D341Med (cell line): ENCODE results near the gene HES7.
A peak's percentile ranks its signal among the peaks of the same experiment; 100 is the strongest.
"Not testable (repeated sequence)": the region's sequence is repeated elsewhere in the genome, so short reads cannot be mapped to it uniquely, and the experiment has no call there.

Source experiments
- DNase-seq: peaks from one replicate; pipeline ENCODE4 v3.0.0; 2012; ENCODE audit warnings: low spot score

Gene HES7

DNA sequence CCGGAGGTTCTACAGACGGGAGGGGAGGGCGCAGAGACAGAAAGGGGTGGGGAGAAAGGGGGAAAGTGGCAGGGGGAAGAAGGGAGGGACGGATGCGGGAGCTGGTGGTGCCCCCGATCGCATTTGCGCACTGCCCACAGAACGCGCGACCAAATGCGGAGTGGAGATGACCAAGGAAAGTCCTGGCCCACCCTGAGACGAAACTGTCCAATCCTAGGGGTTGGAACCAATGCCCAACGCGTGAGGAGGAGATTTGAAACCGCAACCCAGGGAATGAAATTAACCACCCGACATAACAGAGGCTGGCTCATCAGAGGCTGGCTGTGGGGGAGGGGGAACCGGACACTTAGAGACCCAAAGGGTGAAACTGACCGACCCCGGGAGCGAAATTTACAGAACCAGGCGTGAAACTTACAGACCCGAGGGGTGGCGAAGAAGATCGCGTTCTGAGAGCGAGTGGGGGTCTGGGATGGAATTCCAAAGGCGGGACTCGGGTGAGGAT, 1.4 kb downstream of the HES7 start:
- DNase-seq, result no peak

DNA sequence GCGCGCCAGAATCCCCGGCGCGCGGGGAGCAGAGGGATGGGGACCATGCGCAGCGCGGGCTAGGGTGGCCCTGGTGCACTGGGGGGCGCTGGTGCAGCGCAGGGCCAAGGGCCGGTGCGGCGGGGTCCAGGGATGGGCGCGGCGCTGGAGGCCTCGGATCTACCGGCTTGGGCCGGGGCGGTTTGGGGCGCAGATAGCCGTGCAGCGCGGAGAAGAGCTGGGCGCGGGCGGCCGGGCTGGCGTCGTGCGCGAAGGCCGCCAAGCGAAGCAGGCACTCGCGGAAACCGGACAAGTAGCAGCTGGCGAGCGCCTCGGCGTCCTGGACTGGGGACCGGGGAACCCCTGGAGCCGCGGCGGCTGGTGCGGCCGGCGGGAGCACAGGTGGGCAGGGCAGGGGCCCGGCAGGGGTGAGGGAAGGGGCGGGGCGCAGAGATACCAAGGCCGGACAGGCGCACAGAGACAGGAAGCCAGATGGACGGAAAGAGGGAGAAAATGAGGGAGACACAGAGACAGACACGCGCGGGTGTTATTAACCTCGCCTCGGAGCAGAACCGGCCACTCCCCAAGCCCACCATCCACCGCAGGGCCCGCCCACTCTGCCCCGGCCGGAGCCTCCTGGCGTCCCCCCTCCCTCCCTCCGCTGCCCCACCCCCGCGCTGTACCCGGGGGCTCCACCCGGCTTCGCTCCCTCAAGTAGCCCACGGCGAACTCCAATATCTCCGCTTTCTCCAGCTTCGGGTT, 2.1 kb downstream of the HES7 start:
- peak; percentile 71 for DNase-seq

DNA sequence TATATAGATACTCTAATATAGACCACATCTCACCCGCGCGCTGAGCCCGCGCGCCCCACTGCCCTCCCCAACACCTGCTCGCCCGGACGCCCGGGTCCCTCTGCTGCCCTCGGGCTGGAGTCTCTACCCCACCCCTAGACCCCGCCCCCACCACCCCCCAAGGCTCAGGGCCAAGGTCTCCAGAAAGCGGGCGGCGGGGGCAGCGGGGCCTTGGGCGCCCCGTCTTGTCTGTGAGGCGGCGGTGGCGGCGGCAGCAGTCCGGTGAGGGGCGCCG, 2.6 kb downstream of the HES7 start:
- DNase-seq, result no peak

DNA sequence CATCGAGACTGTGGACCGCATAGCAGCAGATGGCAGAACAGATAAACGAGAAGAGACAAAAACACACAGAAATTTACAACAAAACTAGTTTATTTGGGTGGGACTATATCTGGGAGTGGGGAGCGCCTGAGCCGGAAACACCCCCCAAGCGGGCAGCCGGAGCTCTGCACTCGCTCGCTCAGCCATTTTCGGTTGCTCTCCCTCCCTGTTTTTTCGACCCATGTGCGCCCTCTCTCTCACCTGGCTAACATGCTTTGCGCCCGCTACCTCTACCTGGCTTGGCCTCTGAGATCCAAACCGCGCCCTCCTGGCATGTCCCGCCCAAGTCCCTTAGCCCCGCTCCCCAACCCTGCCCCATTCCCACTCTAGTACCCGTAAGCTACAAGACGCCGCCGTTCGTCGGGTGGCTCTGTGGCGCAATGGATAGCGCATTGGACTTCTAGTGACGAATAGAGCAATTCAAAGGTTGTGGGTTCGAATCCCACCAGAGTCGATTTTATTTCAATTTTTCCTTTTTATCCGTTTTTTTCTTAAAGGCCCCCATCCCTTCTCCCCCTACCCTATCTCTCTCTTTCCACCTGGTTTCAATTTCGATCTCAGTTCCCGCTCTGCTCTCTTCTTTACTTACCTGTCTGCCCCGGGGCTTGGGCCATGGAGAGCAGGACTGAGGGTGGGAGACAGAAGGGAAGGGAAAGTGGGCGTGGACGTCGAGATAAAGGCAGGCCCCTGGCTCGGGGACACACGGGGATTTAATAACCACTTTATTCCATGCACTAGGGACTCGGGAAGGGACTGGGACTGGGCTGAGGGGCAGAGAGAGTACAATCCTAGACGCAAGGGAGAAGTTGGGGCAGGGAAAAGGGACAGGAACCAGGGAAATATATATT, 3.1 kb downstream of the HES7 start:
- DNase-seq, result peak; percentile 55

DNA sequence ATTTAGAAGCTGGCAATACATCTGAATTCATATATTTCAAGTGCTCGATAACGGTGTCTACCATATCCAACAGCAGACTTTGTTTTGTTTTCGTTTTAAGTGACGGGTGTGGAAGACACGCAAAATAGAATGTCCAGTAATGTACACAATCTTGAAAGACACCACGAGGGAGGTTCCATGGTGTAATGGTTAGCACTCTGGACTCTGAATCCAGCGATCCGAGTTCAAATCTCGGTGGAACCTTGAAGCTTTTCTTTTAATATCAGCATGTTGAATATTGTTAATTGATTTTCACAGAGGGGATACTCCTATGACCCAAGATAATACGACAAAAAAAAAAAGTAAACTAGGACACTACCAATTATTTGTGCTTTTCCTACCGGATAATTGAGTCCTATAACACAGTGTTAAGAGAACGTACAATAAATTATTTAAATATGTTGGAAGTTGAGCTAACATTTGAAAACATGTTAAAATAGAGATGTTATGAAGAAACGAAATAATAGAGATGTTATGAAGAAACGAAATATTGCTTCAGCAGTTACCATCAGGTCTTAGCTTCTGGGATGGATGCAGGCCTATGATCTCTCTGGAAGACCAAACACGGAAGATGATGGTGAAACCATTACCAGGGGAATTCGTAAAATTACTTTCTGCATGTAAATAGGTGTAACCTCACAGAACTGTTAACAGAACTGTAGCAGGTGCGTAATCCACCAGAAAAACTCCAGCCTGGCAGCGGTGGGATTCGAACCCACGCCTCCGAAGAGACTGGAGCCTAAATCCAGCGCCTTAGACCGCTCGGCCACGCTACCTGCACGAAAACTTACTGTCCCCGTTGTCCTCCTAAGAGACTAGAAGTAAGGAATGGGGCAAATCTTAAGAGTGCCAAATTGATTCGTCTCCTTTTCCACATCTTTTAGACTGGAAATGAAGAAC, 4.1 kb downstream of the HES7 start:
- no peak for DNase-seq

DNA sequence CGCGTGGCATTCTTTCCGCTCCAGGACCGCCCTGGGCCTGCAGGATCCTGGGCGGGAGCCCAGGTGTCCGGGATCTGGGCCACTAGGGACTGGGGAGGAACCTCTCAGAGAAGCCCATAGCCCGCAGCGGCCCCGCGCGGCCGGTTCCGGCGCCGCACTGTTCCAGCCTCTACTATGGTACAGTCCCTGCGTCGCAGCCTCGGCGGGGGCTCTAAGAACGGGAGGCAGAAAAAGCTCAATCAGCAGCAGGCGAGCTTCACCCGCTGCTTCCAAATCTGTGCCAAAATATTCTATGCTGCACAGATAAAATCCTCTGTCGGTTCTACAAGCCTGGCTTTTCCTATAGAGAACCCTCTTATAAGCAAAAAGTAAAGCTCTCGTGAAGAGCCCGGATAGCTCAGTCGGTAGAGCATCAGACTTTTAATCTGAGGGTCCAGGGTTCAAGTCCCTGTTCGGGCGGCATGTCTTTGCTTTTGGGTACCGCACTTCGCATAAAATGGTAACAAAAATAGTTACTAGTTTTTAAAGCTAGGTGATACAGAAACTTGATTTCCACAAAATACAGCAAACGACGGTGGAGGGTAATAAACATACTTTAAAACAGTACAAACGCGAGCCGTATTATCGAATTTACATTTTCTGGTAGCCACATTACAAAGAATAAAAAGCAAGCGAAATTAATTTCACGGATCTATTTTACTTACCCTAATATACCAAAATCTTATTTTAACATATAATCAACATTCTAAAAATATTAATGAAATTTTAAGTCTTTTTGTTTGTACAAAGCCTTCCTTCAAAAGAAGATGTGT, 4.9 kb downstream of the HES7 start:
- peak; percentile 83 for DNase-seq

DNA sequence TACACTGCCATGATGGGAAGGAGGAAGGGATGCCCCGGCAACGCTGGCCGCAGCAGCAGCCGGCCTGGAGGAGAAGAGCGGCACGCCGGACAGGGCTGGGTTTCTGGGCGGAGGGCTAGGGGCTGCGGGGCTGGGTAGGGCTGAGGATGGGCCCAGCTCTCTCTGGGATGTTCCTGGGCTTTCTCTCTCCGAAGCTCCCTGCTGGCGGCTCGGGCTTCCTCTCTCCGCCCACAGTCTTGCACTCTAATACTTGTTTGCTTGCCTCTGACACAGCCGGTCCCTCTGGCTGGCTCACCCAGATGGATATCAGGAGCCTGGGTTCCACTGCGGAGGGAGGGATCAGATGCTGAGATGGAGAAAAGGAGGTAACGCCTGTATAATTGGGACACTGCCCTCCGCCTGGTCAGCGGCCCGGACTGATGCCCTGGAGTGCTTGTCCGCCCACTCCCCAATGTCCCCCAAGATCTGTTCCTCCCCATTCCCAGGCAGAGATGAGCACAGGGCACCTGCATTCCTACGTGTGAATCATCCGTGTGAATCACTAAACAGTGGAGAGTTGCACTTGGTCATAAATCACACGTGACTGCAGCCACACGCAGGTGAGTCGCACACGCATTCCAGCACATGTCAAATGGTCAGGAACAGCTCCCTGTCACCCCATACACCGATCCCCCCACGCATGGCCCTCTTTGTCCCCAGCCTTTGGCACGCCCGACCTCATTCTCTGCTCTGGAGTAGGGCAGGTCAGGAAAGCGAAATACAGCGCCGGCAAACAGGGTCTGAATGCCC, 5.7 kb downstream of the HES7 start, which contains the start of gene ALOXE3:
Gene ALOXE3, minus strand, starts transcription at position 535 of the 789 bp plus-strand sequence. Its CDS starts 524 bp downstream, at position 11.
- DNase-seq, result no peak

DNA sequence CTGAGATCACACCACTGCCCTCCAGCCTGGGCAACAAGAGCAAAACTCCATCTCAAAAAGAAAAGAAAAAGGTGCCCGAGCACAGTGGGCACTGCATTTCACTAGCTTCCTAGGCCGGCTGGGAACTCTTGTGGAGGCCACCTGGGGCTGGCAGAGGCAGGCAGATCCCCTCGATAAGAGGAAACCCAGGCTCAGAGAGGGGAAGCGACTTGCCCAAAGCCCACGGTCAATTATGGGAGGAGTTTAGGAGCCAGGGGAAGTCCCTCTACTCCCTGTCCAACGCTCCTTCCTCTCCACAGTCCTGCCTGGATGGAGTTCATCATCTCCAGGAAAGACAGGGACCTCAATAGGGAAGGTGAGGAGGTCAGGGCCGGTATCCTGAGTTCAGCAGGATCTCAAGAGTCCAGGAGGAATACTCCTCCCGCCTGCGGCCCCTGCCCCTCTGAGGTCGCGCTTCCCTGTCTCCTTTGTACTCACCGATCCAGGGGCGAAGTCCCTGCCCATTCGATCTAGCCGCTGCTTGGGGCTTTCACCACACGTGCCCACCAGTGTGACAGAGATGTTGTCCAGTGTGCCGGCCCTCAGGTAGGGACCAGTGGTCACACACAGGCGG, 6.4 kb downstream of the HES7 start:
- DNase-seq, result no peak

DNA sequence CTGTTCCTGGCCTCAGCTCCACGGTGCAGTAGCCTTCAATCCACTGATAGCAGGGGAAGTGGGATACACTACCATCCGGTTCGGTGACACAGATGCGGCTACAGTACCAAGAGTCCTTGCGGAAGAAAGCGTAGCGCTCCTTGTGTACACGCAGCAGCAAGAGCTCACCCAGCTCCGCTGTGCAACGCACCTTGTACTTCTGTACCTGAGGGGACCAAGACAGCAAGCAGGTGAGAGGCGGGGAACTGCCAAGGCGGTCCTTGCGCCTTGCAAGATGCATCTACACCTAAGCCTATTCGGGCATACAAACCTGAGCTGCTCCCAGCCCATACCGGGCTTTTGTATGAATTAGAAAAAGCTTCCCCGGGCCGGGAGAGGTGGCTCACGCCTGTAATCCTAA, 7.1 kb downstream of the HES7 start:
- no peak for DNase-seq

DNA sequence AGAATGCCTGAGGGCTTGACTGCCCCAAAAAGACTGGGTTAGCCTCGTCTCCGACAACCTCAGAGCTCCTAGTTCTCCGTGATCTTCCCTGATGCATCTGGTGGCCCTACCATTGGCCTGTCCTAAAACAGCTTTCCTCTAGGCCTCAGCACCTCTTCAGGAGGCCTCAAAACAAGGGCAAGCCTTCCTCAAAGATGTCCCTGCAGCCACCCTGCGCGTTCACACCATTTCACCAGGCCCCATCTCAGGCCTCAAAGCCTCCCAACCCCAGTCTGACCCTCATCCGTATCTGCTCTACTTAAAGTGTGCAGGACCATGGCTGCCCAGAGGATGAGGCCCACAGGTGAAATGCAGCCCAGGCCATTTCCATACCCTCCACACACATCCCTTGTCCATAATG, 13.0 kb downstream of the HES7 start:
- DNase-seq, result no peak

DNA sequence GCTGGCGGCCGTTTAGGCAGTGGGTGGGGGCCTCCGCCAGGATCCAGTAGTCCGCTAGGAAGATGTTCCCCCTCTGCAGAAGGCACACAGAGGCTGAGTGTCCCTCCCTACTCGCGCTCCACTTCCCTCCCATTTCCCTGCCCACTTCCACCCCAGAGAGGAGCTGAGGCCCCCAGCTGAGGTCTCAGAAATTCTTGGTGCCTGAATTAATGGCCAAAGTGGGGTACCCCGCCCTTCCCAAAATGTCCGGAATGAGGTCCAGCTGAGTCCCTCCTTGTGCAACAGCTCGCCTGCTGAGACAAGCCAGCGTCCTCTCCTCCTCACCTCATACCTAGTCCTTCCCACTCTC, 13.5 kb downstream of the HES7 start:
- no peak for DNase-seq

DNA sequence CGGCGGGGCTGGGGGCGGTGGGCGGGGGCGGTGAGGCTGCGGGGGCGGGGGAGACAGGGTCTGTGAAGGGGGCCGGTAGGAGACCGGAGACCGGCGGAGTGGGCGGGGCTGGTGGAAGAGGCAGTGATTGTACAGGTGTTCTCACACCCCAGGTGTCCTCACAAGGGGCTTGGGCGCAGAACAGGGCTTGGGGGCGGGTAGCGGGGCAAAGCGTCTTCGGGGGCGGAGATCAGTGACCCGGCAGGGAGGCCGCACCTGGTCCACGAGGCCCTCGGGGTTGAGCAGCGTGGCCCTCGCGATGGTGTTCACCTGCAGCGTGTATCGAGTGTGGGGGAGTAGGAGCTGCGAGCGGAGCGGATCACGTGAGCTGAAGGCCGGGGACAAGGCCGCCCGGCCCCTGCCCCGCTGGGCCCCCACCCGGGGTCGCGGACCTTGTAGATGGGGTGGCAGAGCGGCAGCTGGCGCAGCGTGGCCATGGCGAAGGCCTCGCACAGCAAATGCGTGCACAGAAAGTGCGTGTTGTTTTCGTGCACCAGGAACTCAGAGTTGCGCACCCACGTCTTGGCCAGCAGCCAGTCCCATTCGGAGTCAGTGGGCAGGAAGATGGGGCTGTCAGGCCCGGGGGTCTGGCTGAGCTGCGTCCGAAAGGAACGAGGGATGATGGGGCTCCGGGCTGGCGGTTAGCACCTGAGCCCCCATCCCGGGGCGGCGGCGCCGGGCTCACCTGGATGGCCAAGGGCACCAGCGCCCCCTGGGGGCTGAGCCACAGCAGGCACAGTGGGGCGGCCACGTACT, 14.0 kb downstream of the HES7 start:
- DNase-seq, result peak; percentile 80

DNA sequence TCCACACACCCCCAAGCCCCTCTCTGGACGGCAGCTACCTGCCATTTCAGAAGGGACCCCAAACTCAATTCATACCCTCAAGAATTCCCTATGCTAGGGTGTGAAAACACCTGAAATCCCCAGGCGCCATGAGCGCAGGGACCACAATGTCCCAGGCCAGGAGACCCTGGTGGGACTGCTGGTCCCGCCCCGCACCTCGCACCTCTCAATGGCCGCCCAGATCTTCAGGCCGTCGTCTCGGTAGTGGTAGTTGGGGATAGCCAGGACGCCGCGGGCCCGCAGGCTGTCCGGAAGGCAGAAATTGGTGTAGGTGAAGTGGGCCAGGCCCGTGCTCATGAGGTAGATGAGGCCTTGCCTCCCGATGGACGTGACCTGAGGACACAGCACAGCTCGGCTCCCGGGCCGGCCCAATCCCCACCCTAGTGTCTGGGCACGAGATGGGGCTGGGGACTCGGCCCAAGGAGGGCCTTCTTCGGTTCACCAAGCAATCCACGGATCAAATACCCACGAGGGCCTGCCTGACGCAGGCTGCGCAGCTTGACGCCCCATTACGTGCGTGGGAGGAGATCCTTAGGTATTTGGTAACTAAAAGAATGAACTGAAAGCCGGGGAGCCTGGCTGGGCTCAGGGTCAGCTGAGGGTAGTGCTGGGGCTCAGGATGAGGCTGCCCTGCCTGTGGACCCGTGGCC, 14.8 kb downstream of the HES7 start:
- no peak for DNase-seq

DNA sequence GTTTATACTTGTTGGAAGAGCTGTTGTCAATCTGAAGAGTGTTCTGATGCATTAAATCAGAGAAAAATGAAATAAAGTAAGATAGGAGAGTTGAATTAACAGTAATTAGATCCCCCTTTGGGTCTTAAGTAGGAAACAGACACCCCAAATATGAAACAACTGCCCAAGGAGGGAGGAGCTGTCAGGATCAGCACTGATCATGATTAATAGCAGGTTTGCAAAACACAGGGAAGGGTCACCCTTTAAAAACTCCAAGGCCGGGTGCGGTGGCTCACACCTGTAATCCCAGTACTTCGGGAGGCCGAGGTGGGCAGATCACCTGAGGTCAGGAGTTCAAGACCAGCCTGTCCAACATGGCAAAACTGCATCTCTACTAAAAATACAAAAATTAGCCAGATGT, 16.9 kb downstream of the HES7 start:
- DNase-seq, result not testable (repeated sequence)

DNA sequence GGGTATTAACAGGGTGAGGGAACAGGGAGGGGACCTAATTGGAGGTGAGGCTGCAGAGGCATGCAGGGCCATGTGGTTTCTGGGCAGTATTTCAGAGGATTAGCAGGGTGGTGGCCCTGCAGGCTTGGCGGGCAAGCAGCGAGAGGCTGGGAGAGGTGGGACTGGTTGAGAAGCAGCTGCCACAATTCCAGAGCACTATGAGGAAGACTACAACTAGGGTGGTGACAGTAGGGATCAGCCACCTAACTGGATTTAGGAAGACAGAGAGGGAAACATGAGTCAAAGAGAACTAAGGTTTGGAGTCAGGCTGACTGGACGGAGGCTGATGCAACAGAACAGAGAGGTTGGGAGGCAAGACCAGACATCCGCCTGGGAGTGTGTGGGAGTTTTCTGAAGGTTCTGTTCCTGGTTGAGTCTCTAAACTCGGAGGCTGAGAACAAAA, 17.9 kb downstream of the HES7 start:
- DNase-seq, result no peak

DNA sequence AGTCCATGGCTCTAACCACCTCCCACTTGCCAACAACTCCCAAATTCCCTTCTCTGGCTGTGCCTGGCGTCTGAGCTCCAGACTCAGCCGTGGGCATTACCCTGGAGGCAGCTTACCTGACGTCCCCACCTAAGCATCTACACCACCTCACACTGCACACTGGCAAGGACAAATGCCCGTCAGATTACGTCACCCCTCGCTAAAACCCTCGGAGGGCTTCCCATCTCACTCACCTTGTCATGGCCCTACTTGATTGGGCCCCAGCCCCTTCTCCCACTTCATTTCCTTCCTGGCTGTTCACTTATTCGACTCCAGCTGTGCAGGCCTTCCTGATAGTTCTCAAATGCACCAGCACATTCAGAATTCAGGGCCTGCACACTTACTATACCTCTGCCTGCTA, 19.0 kb downstream of the HES7 start:
- no peak for DNase-seq

DNA sequence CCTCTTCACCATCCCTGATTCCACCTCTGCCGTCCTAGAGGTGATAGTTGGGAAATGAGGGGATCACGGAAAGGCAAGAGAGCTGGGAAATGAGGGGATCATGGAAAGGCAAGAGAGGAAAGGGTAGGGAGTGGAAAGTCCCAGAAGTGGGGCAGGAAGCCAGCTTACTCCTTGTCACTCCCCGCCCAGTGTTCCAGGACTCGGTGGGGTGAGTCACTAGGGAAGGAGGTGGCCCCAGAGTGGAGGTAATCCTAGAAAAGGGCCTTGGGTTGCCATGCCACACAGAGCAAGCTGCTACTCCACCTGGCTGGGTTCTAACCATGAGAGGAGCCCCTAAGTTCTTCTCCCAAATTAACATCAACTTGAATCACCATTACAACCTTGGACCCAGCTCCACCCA, 20.4 kb downstream of the HES7 start:
- DNase-seq, result no peak

DNA sequence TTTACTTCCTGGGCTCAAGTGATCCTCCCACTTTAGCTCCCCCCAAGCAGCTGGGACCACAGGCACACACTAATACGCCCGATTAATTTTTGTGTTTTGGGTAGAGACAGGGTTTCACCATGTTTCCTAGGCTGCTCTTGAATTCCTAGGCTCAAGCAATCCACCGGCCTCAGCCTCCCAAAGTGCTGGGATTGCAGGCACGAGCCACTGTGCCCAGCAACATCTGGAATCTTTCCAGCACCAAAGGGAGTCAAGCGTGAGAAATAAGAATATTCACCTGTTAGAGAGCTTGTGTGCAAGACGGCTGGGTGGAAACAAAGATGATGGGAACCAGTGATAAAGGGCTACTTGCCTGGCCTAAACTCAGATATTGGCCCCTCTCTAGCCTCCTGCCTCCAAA, 22.2 kb downstream of the HES7 start:
- DNase-seq, result no peak

DNA sequence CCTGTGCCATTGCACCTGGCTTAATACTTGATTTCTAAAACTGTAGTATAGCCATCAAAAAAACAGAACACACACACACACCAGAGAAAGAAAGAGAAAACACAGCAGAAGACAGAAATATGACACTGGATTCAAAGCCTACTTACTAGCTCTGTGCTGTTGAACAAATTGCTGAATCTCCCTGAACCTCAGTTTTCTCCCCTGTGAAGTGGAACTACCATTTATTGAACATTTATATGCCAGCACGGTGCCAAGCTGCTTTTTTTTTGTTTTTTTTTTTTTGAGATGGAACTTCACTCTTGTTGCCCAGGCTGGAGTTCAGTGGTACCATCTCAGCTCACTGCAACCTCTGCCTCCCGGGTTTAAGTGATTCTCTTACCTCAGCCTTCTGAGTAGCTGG, 23.1 kb downstream of the HES7 start:
- DNase-seq, result no peak
